ENCODE measurements around the gene GALNT4. TPM values are rescaled to one million over a fixed set of nuclear protein-coding genes. Genes with fewer than 3 reads are reported as not detected.

The GALNT4 gene
- 3.3 TPM for total RNA-seq

DNA sequence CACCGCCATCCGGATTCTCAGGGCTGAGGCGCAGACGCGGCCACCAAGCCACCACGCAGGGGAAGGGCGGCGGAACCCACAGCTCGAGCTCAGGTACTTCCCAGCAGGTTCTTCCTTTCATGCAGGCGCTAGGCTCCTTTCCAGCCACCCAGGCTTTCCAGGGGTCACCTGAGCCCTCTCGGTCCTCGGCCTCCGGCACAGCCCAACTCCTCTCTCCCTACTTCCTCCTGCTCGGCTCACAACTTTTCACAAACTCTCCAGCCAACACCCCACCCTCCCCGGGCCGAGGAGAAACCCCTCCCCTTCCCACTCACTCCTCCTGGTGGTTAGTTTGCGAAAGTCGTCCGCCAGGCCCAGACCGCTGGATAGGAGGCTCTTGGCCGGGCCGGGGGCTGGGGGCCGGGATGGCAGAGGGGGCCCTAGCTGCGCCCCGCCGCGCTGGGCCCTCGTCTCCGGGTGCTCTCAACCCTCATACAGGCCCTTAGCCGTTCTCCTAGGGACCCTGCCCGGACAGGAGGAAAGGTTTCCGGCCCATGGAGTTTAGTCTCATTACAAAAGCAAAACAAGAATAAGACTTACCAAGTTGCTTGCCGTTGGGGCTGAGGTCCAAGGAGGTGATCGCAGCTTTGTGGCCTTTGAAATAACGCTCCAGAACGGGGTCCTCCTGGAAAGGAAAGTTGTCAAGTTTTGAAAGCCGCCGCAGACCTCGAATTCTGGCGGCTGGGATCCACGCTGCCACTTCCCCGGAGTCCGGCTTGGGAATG lies at the start of gene GALNT4:
GALNT4 (minus strand) TSS at position 256 of the 764 bp plus-strand sequence; CDS start at position 9, 247 bp downstream.
- FAIRE-seq (no peak), DNase-seq (ENCODE audit: low spot score in 2 of 2) (peak; percentile 75 to 80)

DNA sequence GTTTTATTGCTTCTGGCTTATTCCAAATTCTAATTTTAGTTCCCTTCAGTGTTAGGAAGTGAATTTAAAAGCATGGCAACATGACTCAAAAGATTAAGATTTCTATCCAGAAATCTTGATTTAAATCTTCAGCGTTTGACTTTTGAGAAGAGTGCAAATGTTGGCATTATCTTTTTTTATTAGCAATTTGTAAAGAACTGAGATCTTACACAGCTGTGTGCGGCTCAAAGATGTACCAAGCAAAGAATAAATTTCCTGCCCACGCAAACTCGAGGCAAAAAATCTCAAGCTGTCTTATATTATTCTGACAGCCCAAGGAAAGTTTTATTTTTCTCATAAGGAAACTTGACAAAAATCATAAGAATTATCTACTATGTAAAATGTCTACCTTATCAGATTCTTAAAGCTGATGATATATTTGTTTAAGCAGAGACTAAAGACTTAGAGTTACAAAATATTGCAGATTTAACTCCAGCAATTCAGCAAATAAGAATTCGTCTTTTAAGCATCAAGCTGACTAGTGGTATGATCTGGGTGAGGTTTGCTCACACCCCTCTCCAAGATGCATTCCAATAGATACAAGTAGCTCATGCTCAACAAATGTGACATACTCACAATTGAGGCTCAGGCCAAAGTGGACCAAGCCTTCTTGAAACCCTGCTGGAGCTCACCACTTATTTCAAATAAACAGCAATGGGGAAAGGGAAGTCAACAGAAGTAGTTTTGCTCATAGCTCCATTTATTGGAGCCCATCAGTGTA lies 48.6 kb upstream of the GALNT4 start:
- FAIRE-seq, result no peak
- no peak for DNase-seq (ENCODE audit: low spot score in 2 of 2)

- DNase-seq (ENCODE audit: low spot score in 2 of 2) (no peak), FAIRE-seq (no peak)
Measured at GRCh38 chr12:89571491-89572195, 47.0 kb upstream of the GALNT4 start.

DNA sequence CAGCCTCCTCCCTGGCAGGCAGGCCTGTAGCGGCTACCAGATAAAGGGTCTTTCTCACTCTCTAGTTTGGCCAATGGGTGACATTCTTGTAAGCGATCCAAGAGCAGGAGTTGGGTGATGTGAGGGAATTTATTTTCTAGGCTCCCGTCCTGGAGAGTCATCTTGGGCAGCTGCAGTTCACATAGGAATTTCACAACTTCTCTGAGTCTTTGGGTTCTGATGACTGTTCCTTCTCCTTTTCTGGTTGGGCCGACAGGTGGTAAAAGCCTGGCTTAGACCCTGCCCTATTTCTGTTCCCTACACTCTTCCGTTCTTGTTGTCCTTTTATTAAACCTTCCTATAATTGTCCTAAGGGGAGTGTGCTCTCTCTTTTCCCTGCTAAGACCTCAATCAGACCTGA lies 43.9 kb upstream of the GALNT4 start:
- no peak for DNase-seq (ENCODE audit: low spot score in 2 of 2)
- no peak for FAIRE-seq

- DNase-seq (ENCODE audit: low spot score in 2 of 2) (no peak), FAIRE-seq (no peak)
Measured at GRCh38 chr12:89567691-89568239, 43.2 kb upstream of the GALNT4 start.

DNA sequence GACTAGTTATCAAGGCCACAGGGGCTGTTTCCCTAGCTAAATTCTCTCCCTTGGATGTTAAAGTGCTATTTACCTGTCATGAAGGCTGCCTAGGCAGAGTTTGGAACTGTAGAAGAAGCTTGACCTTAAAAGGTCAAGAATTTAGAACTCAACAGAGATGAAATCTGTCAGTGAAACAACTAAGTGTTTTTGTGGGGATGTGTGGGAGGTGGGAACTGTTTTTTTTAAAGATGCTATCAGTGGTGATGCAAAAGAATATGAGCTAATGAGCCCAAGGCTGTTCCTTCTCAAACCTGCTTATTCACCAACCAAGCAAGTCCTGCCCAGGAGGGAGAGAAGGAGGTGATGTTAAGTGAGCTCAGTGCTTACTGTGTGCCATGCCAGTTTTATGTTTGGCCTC lies 42.0 kb upstream of the GALNT4 start:
- no peak for DNase-seq (ENCODE audit: low spot score in 2 of 2)

DNA sequence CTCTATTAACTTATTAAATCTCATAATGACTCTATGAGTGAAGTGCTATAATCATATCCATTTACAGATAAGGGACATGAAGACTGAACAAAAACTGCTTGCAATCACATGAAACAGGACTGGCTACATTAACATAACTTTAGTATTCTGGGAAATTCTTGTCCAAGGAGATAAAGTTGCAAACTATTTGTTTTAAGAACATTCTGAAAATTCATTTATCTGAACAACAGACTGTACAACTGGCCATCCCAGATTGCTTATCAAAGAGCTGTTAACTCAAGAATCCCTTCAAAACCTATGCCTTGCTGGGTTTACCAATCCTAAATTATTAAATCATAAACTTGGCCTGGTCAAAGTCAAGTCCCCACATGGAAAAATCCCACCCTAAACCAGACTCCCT lies 40.4 kb upstream of the GALNT4 start:
- no peak for FAIRE-seq
- DNase-seq (ENCODE audit: low spot score in 2 of 2), result no peak

More for the DNA sequence above, 42.0 kb upstream of the GALNT4 start:
- no peak for FAIRE-seq

DNA sequence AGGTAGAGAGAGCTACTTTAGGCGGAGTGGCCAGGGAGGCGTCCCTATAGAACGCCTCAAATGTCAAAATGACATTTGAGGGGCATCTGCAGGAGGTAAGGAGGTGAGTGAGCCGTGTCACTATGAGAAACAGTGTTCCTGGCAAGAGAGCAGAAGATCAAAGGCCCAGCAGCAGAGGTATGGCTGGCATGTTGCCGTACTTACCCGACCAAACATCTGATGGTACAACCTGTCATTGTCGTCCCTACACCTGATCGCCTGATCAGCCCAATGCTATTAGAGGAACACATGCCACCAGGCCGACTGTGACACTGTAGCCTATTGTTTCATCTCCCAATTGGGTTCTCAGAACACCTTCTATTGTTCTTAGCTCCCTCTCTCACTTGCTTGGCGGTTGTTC lies 35.2 kb upstream of the GALNT4 start:
- no peak for FAIRE-seq
- no peak for DNase-seq (ENCODE audit: low spot score in 2 of 2)

DNA sequence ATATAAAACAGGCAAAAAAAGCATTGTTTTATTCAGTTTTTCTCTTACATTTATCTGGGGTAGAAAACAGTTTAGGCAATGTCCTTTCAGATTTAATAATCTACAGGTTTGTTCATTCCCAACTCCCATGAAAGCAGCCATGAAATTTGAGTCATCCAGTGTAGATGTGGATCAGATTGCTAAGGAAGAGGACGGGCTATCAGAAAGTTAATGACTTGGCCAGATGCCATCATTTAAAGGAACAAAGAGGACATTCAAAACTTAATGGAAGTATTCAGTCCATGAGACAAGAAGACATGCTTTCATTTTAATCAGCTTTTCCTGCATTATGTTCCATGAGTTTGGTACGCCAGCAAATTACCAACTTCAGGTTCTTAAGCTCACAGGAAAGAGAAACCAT lies 32.4 kb upstream of the GALNT4 start:
- no peak for DNase-seq (ENCODE audit: low spot score in 2 of 2)
- no peak for FAIRE-seq

DNA sequence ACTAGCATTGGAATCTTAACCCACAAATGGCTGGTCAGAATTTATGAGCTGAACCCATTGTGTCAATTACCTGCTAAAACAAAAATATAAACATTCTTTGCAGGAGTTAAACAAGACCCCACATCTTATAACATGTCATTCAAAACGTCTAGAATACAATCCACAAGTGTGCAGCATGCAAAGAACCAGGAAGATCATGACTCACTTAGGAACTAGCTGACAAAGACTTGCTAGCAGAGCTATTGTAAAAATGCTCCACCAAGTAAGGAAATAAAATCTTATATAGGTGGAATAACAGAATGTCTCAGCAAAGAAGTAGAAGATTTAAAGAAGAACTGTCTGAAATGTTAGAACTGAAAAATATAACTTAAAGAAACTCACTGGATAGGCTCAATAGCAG lies 27.8 kb upstream of the GALNT4 start:
- DNase-seq (ENCODE audit: low spot score in 2 of 2) (no peak), FAIRE-seq (no peak)

- no peak for DNase-seq (ENCODE audit: low spot score in 2 of 2)
- no peak for FAIRE-seq
Measured at GRCh38 chr12:89551747-89552146, 27.2 kb upstream of the GALNT4 start.

DNA sequence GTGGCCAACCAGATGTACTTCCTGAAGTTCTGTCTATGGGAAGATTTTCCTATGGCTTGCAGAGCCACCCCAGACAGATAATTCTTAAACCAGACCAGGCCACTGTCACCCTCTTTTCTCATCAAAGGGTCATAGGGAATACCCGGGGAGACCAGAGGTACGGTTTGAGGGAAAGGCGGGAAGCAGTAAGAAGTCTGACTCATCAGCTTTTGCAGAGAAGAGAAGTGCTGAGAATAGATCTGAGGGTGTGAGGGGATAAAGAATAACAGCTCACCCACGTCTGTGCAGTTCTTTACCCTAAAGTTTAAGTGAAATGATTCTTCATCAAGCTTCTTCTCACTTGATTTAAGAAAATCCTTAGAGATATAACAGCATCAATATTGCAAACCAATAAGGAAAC lies 22.5 kb upstream of the GALNT4 start:
- no peak for FAIRE-seq
- no peak for DNase-seq (ENCODE audit: low spot score in 2 of 2)

GRCh38 chr12:89546151-89546550 lies 21.6 kb upstream of the GALNT4 start:
- FAIRE-seq (no peak), DNase-seq (ENCODE audit: low spot score in 2 of 2) (no peak)

- FAIRE-seq (no peak), DNase-seq (ENCODE audit: low spot score in 2 of 2) (no peak)
Measured at GRCh38 chr12:89544681-89545184, 20.1 kb upstream of the GALNT4 start.

- no peak for DNase-seq (ENCODE audit: low spot score in 2 of 2)
- no peak for FAIRE-seq
Measured at GRCh38 chr12:89544022-89544421, 19.4 kb upstream of the GALNT4 start.

GRCh38 chr12:89542912-89543592 lies 18.5 kb upstream of the GALNT4 start:
- DNase-seq (ENCODE audit: low spot score in 2 of 2) (peak in 1 of 2 donors; percentile 48), FAIRE-seq (no peak)

DNA sequence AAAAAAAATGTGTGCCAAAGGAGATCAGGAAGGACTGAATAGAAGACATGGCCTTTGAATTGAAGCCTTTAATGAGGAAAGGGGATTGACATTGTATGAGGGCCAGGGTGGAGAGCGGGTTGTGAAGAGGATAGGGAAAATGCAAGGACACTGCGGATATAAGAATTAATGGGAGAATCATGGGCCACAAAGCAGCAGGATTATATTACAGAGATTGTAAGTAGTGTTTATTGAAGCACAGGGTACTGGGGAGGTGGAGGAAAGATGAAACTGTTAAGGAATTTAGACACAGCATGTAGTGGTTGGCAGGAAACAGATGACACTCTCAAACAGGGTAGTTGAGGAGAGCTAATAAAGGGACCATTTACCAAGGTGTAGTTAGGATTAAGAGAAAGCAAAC lies 17.6 kb upstream of the GALNT4 start:
- DNase-seq (ENCODE audit: low spot score in 2 of 2), result no peak
- no peak for FAIRE-seq

DNA sequence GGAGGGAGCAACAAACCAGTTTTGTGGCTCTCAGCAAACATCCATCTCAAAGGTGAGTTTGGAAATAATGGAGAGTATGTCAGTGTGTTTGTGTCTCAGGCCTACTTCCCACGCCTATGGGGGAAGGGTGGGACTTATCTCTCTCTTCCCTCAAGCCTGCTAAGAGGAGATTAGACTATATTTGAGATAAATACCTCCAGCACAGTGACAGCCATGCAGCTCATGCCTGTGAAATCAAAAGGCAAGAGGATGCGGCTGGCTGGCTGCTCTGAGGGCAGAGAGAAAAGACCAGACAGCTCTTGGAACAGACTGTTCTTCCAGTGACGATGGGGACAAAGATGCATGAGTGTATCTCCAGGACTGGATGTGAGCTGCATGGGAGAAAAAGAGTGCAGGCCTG lies 16.0 kb upstream of the GALNT4 start:
- DNase-seq (ENCODE audit: low spot score in 2 of 2) (no peak), FAIRE-seq (no peak)

DNA sequence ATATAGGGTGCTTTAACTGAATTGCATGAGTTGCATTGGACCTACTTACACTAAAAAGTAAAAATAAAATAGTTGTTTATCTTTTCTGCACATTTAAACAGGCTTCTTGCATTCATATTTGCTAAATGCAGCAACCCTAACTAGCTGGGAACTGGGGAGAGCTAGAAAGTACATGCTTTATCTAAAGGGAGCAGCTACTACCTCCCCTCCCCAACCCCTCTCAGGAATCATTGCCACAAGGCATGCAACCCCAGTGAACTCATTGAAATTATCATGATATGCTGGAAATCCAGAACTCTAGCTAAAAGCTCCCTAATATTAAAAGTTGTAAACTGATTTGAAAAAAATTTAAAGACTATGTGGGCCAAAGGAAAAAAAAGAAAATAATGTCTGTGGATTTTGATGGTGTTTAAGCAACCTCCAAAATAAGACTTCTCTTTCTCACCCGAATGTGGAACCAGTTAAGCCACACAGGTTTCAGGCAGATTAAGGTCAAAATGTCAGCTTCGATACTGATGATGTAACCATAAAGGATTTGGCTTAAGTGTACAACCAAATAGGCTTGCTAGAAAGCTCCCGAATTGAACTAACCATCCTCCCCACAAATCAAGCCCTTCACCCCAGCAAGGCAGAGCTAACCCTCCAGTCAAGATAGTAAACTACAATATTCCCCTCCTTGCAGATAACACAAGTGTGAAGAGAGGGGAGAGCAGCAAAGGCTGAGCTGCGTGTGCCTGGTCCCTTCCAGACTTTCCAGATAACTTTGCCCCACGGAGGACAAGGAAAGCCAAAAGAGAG lies 15.0 kb upstream of the GALNT4 start:
- DNase-seq (ENCODE audit: low spot score in 2 of 2), result no peak
- no peak for FAIRE-seq
